Esophagus muscularis mucosa (tissue), 3 donors: Measurements from ENCODE around the gene DOCK3.

Source experiments
- CTCF ChIP-seq, 3 experiments: fragments of 200-600 bp in 2 of 3; fragments of 450-650 bp in 1 of 3; sonication (generic) in 2 of 3; IDR thresholded peaks; one replicate each; pipeline ENCODE4 v1.5.1; 2017 to 2019; ENCODE audit warnings: antibody characterized with exemption in 3 of 3, mild to moderate bottlenecking in 2 of 3, moderate library complexity in 1 of 3
- POLR2A ChIP-seq: fragments of 450-650 bp; IDR thresholded peaks from one replicate; pipeline ENCODE4 v1.6.1; 2017; ENCODE audit warnings: antibody characterized with exemption, moderate library complexity, mild to moderate bottlenecking, low read depth
- POLR2AphosphoS5 ChIP-seq, 2 donors: sonication (generic); formaldehyde crosslinking; IDR thresholded peaks; one replicate each; pipeline ENCODE4 v1.6.1; 2017; ENCODE audit warnings: antibody characterized with exemption in 2 of 2

- TF ChIP-seq POLR2A (no peak), POLR2AphosphoS5 (IDR thresholded peaks at IDR 0.05) (no peak), CTCF (IDR thresholded peaks at IDR 0.05) (no peak)
These were observed 464.9 kb downstream of the DOCK3 start for GRCh38 chr3:51139616-51140015.
